Stimulated activated CD4-positive, alpha-beta T cell treated with anti-CD3 and anti-CD28 coated beads, Interleukin-4, amount 100 ng/mL, for 1 hour (primary cell): Measurements from ENCODE around the gene CHRNA10.
"Not testable (repeated sequence)": the region's sequence is repeated elsewhere in the genome, so short reads cannot be mapped to it uniquely, and the experiment has no call there.

Experiments used
- DNase-seq: peaks from one replicate; pipeline ENCODE4 v3.0.0-alpha.2; 2020

Gene CHRNA10

DNA sequence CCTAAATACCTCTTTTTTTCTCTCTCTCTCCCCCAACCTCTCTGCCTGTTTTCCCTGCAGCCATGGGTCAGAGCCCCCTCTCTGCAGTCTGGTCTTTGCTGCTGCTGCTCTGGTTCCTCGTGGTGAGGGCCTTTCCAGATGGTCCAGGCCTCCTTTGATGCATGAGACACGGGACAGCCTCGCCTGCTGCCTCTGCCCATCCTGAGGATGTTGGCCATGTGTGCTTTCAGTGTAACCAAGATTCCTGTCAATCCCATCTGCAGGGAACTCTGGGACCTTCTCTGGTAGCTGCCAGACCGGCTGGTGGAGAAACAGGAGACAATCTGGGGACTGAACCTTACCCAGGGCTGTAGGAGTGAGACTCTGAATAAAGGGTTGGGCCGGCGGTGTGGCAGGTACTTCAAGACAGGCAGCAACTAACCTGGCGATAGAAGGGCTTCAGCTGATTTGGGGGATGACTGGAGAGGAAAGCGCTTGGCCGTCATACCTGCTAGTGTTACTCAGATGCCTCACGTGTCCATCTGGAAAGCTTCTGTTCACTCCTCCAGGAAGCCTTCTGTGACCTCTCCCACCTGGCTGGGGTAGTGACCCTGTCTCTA lies 7.1 kb downstream of the CHRNA10 start:
- no peak for DNase-seq

DNA sequence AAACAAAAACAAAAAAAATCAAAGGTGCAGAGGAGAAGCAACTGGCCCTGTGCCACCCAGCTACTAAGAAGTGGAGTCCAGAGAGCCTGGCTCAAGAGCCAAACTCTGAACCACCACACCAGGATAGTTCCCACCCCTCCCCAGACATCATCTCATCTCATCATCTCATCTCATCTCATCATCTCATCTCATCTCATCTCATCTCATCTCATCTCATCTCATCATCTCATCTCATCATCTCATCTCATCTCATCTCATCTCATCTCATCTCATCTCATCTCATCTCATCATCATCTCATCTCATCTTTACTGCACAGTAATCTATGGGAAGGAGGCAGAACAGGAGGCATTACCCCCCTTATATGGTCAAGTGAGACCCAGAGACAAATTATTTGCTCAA lies 8.3 kb downstream of the CHRNA10 start:
- no peak for DNase-seq

DNA sequence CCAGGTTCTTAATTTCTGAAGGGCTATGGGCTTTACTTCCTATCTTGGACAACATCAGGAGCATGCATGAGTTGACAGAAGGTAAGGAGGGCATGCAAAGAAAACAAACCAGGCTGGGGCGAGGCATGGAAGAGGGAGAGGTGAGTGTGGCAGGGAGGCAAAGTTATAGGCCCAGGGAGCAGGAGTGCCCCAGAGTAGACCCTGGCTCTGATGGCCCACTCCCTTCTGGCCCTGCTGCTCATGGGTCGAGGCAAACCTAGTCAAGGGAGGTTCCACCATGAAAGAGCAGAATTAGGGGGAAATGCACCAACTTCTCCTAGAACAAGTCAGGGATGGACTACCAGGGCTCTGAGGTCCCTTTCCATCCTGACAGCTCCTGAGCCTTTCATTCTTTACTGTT lies 10.2 kb downstream of the CHRNA10 start:
- DNase-seq = no peak

DNA sequence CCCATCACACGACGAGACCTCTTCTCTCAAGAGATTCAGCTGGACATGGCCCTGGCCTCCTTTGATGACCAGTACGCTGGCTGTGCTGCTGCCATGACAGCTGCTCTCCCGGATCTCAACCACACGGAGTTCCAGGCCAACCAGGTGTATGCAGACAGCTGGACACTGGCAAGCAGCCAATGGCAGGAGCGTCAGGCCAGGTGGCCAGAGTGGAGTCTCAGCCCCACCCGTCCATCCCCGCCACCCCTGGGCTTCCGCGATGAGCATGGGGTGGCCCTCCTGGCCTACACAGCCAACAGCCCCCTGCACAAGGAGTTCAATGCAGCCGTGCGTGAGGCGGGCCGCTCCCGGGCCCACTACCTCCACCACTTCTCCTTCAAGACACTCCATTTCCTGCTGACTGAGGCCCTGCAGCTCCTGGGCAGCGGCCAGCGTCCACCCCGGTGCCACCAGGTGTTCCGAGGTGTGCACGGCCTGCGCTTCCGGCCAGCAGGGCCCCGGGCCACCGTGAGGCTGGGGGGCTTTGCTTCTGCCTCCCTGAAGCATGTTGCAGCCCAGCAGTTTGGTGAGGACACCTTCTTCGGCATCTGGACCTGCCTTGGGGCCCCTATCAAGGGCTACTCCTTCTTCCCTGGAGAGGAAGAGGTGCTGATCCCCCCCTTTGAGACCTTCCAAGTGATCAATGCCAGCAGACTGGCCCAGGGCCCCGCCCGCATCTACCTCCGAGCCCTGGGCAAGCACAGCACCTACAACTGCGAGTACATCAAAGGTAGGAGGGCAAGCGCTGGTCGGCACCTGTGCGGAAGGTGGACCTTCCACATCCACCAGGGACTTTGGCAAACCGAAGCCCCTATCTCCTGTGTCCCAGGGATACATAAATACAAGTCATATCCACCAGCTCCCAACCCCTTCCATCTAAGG lies 11.3 kb downstream of the CHRNA10 start:
- no peak for DNase-seq

DNA sequence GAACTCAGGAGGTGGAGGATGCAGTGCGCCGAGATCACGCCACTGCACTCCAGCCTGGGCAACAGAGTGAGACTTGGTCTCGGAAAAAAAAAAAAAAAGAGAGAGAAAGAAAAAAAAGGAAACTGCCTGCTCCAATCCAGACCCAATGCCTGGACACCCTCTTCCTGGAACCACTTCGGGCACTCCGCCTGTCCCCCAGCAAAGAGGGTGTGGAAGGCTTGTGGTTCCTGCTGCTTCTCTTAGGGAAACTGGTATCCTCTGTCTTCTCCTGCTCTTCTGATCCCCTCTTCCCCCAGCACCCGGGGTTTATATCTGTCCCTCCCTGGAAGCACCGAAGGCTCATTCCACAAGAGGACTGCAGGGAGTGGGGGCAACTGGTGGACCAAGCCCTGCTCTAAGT lies 12.9 kb downstream of the CHRNA10 start:
- no peak for DNase-seq

DNA sequence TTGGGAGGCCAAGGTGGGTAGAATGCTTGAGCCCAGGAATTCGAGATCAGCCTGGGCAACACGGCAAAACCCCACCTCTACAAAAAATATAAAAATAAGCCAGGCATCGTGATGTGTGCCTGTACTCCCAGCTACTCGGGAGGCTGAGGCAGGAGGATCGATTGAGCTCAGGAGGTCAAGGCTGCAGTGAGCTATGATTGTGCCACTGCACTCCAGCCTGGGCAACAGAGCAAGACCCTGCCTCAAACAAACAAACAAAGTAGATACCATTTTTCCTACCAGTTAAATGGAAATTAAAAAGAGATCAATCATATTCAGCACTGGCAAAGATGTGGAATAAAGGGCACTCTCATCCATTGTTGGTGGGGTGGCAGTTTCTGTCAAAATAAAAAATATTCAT lies 13.9 kb downstream of the CHRNA10 start:
- DNase-seq = not testable (repeated sequence)

DNA sequence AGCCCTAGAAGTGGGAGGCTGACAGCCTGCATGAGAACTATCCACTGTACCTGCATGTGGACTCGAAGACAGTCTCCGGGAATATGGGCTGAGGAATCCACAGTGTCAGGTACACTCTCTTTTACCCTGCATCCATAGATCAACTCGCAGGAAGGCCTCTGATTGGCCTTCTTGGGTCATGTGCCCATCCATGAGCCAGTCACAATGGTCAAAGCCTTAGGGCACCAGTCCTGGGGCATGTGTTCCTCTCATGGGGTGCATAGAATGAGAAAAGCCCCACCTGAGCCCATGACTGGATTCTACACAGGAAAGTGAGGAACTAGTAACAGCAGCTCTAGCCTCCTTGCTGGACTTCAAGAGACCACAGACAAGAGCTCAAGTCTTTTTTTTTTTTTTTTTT lies 15.6 kb downstream of the CHRNA10 start:
- no peak for DNase-seq

DNA sequence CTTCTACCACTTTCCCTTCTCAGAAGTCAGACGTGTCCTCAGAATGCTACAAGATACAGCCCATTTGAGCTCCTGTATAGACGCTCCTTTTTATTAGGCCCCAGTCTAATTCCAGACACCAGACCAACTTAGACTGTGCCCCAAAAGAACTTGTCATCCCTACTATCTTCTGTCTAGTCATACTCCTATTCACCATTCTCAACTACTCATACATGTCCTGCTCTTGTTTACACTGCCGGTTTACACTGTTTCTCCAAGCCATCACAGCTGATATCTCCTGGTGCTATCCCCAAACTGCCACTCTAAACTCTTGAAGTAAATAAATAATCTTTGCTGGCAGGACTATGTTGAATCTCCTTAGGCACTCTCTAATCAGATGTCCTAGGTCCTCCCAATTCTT lies 18.7 kb downstream of the CHRNA10 start:
- DNase-seq = not testable (repeated sequence)

DNA sequence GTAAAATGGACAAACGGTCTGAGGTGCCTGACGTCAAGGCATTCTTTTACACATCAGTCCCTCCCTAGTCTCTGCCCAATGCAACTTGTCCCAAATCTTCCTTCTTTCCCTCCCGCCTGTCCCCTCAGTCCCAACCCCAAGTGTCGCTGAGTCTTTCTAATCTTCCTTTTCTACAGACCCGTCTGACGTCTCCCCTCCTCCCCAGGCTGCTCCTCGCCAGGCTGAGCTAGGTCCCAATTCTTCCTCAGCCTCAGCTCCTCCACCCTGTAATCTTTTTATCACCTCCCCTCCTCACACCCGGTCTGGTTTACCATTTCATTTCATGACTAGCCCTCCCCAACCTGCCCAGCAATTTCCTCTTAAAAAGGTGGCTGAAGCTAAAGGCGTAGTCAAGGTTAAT lies 21.8 kb downstream of the CHRNA10 start:
- not testable (repeated sequence) for DNase-seq

DNA sequence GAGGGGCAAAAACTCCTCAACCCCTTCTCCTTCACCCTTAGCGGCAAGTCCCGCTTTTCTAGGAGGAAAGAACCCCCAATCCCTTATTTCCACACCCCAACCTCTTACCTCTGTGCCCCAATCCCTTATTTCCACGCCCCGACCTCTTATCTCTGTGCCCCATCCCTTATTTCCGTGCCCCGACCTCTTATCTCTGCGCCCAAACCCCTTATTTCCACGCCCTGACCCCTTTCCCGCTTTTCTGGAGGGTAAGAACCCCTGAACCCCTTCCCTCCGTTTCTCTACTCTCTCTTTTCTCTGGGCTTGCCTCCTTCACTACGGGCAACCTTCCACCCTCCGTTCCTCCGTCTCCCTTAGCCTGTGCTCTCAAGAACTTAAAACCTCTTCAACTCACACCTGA lies 22.3 kb downstream of the CHRNA10 start:
- not testable (repeated sequence) for DNase-seq

DNA sequence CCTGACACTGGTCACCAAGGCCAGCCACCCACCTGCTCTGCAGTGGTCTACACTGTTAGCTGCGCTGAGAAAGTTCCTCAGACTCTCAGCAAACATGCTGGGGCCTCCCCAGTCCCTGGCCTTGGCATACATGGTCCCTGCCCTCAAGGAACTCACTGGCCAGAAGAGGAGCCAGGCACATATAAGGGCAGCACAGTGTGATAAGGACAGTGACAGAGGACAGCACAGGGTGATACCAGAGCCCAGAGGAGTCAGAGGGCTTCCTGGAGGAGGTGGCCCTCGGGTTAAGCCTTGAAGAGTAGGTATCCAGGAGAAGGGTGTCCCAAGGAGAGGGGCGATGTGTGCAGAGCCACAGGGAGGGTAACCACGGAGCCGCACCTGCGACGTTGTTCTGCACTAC lies 25.6 kb downstream of the CHRNA10 start:
- no peak for DNase-seq

DNA sequence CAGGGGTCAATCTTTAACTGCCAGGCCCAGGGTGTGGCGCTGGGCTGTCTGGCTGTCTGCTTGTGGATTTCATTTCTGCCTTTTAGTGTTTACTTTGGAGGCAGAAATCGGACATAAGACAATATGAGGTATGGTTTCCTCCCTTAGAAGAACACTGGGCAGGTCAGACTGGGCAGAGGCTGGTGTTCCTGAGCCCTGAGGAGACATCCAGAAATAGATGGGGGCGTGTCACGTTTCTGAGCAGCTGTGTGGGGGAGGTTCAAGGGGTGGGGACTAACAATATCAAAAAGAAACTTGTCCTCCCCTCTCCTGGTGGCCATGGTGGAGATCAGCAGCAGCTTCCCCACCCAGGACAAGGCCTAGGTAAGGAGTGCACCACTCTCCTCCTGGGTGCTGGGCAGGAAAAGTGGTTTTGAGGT lies 26.4 kb downstream of the CHRNA10 start, which contains the start of gene ART1:
ART1 (plus strand) TSS at position 312 of the 419 bp plus-strand sequence. CDS start 14,086 bp downstream, outside the sequence.
- DNase-seq = no peak

DNA sequence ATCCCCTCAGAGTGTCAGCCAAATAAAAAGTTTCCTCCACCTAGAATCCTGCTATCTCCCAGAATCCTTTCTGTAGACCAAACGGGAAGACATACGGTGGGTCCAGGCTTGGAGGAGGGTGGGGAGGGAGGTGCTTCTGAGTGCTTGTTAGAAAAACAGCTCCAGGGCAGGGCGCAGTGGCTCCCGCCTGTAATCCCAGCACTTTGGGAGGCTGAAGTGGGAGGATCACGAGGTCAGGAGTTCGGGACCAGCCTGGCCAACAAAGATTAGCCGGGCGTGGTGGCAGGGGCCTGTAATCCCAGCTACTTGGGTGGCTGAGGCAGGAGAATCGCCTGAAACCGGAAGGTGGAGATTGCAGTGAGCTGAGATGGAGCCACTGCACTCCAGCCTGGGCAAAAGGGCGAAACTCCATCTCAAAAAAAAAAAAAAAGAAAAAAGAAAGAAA lies 28.1 kb downstream of the CHRNA10 start:
- DNase-seq = not testable (repeated sequence)

DNA sequence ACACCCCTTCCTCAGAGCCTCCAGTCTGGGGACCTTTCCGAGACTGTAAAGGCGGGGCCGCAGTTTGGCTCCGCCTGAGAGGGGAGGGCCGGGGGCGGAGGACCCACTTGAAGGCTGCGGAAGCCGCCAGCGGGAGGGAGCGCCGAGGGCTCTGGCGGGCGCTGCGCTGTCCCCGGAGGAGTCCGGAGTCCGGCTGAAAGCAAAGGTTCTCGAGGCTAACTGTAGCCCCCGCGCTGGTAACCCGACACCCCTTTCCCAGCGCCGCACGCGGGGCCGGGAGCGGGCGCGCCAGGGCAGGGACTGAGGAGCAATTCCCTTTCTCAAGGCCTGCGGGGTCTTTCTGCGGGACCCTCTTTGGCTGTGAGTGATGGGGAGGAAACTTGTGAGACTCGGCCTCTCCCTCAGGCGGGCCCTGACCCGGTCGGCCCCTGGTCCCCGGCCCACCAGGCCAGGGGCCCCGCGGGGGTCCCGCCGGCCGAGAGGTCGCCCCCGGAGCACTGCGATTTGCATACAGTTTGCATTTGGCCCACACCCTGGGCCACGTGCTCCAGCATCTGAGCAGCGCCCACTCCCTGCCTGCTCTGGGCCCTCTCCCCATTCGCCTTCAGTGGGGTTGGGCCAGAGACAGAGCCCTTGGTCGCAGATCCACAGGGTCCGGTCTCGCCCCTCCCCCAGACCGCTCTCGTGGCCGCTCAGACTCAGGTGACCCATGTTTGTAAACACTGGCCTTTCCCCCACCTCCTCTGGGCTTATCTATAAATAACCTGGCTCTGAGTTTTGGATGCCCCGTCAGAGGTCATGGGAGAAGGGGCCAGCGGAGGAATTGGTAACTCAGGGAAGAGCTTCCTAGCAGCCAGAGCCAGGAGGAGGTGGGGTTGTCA lies 28.9 kb downstream of the CHRNA10 start:
- DNase-seq = peak; percentile 61

DNA sequence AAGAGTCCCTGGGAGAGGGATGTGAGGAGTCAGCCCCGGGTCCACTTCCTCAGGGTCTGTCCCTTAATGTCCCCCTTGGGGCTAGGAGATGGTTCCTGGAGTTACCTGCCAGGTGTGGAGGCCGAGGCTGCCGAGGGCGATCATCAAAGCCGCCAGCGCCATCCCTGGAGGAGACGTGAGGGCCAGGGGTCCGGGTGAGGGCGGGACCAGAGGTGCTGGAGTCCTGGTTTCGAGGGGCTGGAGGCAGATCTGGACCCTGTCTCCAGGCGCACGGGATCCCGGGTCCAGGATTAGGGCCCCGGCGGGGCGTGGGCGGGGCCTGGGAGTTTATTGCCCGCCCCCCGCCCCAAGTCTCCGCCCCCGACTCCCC lies 29.5 kb downstream of the CHRNA10 start, which contains the start of gene ART5:
ART5 (minus strand) TSS at position 292 of the 370 bp plus-strand sequence; CDS start at position 162, 130 bp downstream.
- no peak for DNase-seq

DNA sequence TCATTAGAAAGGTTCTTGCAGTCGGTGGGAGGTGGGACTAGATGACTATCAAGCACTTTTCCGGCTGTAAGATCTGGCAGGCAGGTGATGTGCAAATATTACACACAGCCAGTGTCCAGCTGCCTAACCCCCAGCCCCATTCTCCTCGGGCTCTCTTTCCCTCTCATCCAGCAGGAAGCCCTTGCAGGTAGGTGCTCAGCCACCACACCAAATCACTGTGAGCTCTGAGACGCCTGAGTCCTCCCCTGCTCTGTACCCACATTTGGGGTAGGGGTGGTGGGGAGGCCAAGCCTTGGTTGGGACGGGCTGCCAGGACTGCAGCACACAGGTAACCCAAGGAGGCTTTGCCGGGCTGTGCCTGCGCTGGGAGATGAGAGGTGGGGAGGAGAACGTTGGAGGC lies 30.0 kb downstream of the CHRNA10 start:
- no peak for DNase-seq

DNA sequence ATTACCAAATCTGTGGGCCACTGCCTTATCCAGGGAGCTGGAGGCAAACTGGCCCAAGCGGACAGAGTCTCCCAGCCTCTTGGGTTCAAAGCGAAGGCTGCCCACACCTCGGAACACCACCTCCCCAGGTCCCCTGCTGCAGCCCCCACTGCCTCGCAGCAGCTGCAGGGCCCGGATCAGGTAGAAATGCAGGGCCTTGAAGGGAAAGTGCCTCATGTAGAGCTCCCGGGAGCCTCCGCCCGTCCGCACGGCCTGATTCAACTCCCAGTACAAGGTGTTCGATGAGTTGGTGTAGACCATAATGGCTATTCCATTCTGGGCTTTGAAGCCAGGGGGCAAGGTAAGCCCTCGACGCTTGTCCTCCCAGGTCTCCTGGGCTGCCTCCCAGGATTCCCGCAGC lies 31.3 kb downstream of the CHRNA10 start:
- no peak for DNase-seq

DNA sequence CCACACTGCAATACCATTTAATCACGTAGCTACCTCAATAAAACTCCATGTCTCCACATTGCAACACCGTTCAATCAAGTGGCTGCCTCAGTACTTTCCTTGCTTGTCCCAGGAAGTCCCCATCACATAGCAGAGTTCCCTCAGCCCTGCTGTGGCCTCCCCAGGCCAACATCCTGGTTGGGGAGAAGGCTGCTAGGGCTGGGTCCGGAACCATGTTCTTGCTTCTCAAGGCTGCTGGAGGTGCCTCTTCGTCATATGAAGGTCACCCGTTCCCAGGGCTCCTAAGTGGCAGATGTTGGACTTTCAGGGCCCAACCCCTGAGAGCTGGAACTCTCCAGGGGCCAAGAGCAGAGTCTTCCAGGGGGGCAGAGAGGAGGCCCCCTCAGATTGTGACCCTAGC lies 32.7 kb downstream of the CHRNA10 start:
- no peak for DNase-seq

DNA sequence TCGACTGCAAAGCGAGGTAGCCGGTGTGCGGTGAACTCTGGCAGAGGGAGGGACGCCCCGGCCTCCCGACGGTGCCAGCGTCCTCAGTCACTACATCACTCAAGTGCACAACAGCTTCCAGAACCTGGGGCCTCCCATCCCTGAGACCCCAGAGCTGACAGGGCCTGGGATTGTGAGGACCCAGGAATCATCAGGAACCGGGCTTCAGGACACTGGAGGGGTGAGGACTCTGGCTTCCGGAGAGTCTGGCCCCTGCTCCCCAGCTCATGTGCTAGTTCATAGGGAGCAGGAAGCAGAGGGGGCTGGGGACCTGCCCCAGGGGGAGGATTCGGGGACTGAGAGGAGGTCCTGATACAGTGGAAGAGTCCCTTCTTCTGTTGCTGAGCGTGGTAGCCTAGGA lies 34.0 kb downstream of the CHRNA10 start:
- no peak for DNase-seq

DNA sequence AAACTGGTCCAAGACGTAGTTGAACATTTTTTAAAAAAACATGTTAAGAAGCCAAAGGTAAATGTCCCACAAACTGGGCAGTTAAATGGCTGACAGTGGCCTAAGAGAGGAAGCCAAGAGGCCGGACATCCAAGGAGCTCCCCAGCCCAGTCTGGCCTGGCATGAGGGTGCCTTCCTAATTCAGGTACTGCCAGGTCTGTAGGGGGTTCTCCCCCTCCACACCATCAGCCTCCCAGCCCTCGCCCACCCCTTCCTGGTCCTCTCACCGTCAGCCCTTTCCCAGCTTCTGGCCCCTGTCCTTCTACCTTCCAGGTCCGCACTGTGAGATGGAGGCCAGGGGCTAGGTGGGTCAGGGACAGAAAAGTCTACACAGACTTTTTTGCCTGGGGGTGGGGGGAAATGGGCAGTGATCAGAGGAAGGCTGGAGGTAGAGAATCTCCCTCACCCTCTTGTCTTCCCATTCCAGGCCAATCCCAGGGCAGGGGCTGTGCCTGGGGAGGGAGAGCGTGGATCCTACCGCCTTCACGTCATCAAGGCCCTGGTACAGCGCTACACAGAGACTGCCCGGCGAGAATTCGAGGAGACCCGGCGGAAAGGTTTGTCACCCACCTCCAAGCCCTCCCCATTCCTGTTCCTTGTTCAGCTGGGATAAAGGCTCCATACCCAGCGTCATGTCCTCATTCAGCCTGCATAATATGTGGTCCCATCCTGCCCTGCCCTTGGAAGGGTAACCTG lies 35.4 kb downstream of the CHRNA10 start:
- no peak for DNase-seq

DNA sequence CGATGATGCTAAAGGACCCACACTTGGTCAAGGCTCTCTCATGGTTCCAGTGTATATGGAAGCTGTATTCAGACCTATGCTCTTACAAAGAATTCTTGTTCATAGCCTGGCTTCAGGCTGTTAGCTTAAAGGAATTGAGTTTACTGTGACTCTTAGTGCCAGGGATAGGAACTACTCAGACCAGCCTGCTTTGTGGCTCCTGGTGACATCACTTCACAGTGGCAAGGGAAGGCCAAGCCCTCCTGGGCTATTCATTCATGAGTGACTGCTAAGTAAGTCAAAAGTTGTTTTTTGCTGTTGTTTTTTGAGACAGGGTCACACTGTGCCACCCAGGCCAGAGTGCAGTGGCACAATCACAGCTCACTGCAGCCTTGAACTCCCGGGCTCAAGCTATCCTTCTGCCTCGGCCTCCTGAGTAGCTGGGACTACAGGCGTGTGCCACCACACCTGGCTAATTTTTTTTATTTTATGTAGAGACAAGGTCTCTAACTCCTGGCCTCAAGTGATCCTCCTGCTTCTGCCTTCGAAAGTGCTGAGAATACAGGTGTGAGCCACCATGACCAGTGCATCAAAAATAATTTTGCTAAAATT lies 39.0 kb downstream of the CHRNA10 start:
- no peak for DNase-seq

DNA sequence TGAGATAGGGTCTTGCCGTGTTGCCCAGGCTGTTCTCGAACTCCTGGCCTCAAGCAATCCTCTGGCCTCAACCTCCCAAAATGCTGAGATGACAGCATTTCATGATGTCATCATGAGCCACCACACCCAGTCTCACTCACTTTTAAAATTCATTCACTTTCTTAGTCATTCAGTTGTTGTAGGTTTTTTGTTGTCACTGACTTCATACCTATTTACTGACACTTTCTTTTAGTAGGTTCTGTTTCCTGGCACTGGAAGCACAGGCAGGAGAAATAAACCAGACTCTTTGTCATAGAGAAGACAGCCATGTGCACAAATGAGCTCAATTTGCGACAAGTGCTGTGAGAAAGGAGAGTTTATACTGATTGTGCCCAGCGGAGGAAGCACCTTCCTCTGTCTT lies 39.9 kb downstream of the CHRNA10 start:
- DNase-seq = no peak
